Measurements from ENCODE around the gene EIF4G3. TPM values are rescaled to one million over a fixed set of nuclear protein-coding genes. Genes with fewer than 3 reads are reported as not detected.
A peak's percentile ranks its signal among the peaks of the same experiment; 100 is the strongest.
"Not testable (repeated sequence)": the region's sequence is repeated elsewhere in the genome, so short reads cannot be mapped to it uniquely, and the experiment has no call there.

Gene EIF4G3, protein sequence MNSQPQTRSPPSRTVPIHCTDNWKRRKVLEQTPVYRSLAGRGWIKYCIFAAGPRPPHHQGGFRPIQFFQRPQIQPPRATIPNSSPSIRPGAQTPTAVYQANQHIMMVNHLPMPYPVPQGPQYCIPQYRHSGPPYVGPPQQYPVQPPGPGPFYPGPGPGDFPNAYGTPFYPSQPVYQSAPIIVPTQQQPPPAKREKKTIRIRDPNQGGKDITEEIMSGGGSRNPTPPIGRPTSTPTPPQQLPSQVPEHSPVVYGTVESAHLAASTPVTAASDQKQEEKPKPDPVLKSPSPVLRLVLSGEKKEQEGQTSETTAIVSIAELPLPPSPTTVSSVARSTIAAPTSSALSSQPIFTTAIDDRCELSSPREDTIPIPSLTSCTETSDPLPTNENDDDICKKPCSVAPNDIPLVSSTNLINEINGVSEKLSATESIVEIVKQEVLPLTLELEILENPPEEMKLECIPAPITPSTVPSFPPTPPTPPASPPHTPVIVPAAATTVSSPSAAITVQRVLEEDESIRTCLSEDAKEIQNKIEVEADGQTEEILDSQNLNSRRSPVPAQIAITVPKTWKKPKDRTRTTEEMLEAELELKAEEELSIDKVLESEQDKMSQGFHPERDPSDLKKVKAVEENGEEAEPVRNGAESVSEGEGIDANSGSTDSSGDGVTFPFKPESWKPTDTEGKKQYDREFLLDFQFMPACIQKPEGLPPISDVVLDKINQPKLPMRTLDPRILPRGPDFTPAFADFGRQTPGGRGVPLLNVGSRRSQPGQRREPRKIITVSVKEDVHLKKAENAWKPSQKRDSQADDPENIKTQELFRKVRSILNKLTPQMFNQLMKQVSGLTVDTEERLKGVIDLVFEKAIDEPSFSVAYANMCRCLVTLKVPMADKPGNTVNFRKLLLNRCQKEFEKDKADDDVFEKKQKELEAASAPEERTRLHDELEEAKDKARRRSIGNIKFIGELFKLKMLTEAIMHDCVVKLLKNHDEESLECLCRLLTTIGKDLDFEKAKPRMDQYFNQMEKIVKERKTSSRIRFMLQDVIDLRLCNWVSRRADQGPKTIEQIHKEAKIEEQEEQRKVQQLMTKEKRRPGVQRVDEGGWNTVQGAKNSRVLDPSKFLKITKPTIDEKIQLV (N-terminal part only)
- 10 to 100 TPM; 44.6 to 48.0 TPM for total RNA-seq

- CTCF ChIA-PET, result interaction anchor here (0.7 to 2.9 kb wide), 3 partner anchors 14 to 554 kb away, joined by 5 to 10 read pairs (median 6); no protein-coding TSS in a partner anchor
- H3K4me1 Mint-ChIP-seq (ENCODE audit: low read depth), result peaks cover 24% of the 10 kb centered on the region
- H3K4me3 Mint-ChIP-seq, result peak within 1 kb of the TSS; percentile 83
- DNase-seq, result peak; percentile 100
- H3K27ac Mint-ChIP-seq, result peak within 1 kb of the TSS; percentile 92
- no peaks in the 10 kb centered on the region for H3K9me3 Mint-ChIP-seq
- H3K36me3 Mint-ChIP-seq (ENCODE audit: low read depth), result peaks cover 13% of the 10 kb centered on the region
- intact Hi-C loops (cut with micrococcal nuclease), result loop anchor here (1.0 to 5.0 kb wide), 5 partner anchors 200 to 600 kb away; partner anchors contain the start of genes DDOST and PINK1
- no peaks in the 10 kb centered on the region for H3K27me3 Mint-ChIP-seq (ENCODE audit: low read depth)
Measured at GRCh38 chr1:21176586-21177555, at the start of gene EIF4G3. Gene EIF4G3, minus strand, starts transcription at chr1:21176897. Its CDS starts 174,155 bp downstream, at chr1:21002742.

GRCh38 chr1:21225065-21225464 is 48.4 kb upstream of the EIF4G3 start:
- no peaks in the 10 kb centered on the region for H3K9me3 Mint-ChIP-seq
- no peak overlapping the region for H3K4me3 Mint-ChIP-seq
- DNase-seq, result no peak
- intact Hi-C loops (cut with micrococcal nuclease), result no loop called here
- peaks cover 46% of the 10 kb centered on the region for H3K36me3 Mint-ChIP-seq (ENCODE audit: low read depth)
- no peak overlapping the region for H3K27ac Mint-ChIP-seq
- no peaks in the 10 kb centered on the region for H3K27me3 Mint-ChIP-seq (ENCODE audit: low read depth)
- CTCF ChIA-PET, result interaction anchor here (0.8 to 1.4 kb wide), 2 partner anchors 9 to 144 kb away, joined by 3 to 5 read pairs; no protein-coding TSS in a partner anchor
- no peaks in the 10 kb centered on the region for H3K4me1 Mint-ChIP-seq (ENCODE audit: low read depth)

GRCh38 chr1:21220815-21221214 is 44.1 kb upstream of the EIF4G3 start:
- CTCF ChIA-PET, result interaction anchor here (0.6 kb wide), 2 partner anchors 148 to 781 kb away, joined by 3 to 4 read pairs; no protein-coding TSS in a partner anchor
- no peak for DNase-seq
- H3K9me3 Mint-ChIP-seq, result no peaks in the 10 kb centered on the region
- no peaks in the 10 kb centered on the region for H3K27me3 Mint-ChIP-seq (ENCODE audit: low read depth)
- H3K4me3 Mint-ChIP-seq, result no peak overlapping the region
- H3K36me3 Mint-ChIP-seq (ENCODE audit: low read depth), result peaks cover 35% of the 10 kb centered on the region
- H3K27ac Mint-ChIP-seq, result no peak overlapping the region
- H3K4me1 Mint-ChIP-seq (ENCODE audit: low read depth), result peaks cover 6% of the 10 kb centered on the region
- intact Hi-C loops (cut with micrococcal nuclease), result no loop called here

- Mint-ChIP-seq H3K36me3 (ENCODE audit: low read depth) (peaks cover 29% of the 10 kb centered on the region), H3K27ac (no peak overlapping the region)
Measured at GRCh38 chr1:21219674-21220073, 43.0 kb upstream of the EIF4G3 start.

GRCh38 chr1:21217812-21218596 is 41.3 kb upstream of the EIF4G3 start:
- CTCF ChIA-PET, result interaction anchor here (0.5 to 4.0 kb wide), 23 partner anchors 11 to 1181 kb away, joined by 3 to 45 read pairs (median 4); no protein-coding TSS in a partner anchor
- peak; percentile 82 for DNase-seq

More at GRCh38 chr1:21219674-21220073, 43.0 kb upstream of the EIF4G3 start:
- no peaks in the 10 kb centered on the region for H3K27me3 Mint-ChIP-seq (ENCODE audit: low read depth)
- peaks cover 7% of the 10 kb centered on the region for H3K4me1 Mint-ChIP-seq (ENCODE audit: low read depth)
- H3K9me3 Mint-ChIP-seq, result no peaks in the 10 kb centered on the region
- H3K4me3 Mint-ChIP-seq, result no peak overlapping the region
- CTCF ChIA-PET, result interaction anchor here (4.0 kb wide), 1 partner anchor 149 kb away, joined by 45 read pairs; no protein-coding TSS in a partner anchor
- intact Hi-C loops (cut with micrococcal nuclease), result loop anchor here (5.0 kb wide), 2 partner anchors 53 to 273 kb away; no protein-coding TSS in a partner anchor
- no peak for DNase-seq

GRCh38 chr1:21216835-21217811 is 40.4 kb upstream of the EIF4G3 start:
- CTCF ChIA-PET, result interaction anchor here (0.6 to 4.0 kb wide), 29 partner anchors 16 to 586 kb away, joined by 3 to 45 read pairs (median 3); no protein-coding TSS in a partner anchor
- H3K9me3 Mint-ChIP-seq, result no peaks in the 10 kb centered on the region
- no peaks in the 10 kb centered on the region for H3K27me3 Mint-ChIP-seq (ENCODE audit: low read depth)
- H3K36me3 Mint-ChIP-seq (ENCODE audit: low read depth), result peaks cover 19% of the 10 kb centered on the region
- H3K4me3 Mint-ChIP-seq, result no peak overlapping the region
- DNase-seq, result peak; percentile 89
- intact Hi-C loops (cut with micrococcal nuclease), result loop anchor here (1.0 to 5.0 kb wide), 3 partner anchors 55 to 275 kb away; no protein-coding TSS in a partner anchor
- H3K4me1 Mint-ChIP-seq (ENCODE audit: low read depth), result peaks cover 7% of the 10 kb centered on the region
- peak overlapping the region; percentile 50 for H3K27ac Mint-ChIP-seq

More at GRCh38 chr1:21217812-21218596, 41.3 kb upstream of the EIF4G3 start:
- no peak overlapping the region for H3K4me3 Mint-ChIP-seq
- intact Hi-C loops (cut with micrococcal nuclease), result loop anchor here (1.0 to 5.0 kb wide), 3 partner anchors 54 to 274 kb away; no protein-coding TSS in a partner anchor
- H3K4me1 Mint-ChIP-seq (ENCODE audit: low read depth), result peaks cover 7% of the 10 kb centered on the region
- peaks cover 20% of the 10 kb centered on the region for H3K36me3 Mint-ChIP-seq (ENCODE audit: low read depth)
- H3K9me3 Mint-ChIP-seq, result no peaks in the 10 kb centered on the region
- H3K27me3 Mint-ChIP-seq (ENCODE audit: low read depth), result no peaks in the 10 kb centered on the region
- H3K27ac Mint-ChIP-seq, result no peak overlapping the region

GRCh38 chr1:21212126-21212525 is 35.4 kb upstream of the EIF4G3 start:
- intact Hi-C loops (cut with micrococcal nuclease), result no loop called here
- CTCF ChIA-PET, result interaction anchor here (0.9 to 1.3 kb wide), 2 partner anchors 157 to 329 kb away, joined by 3 to 10 read pairs; no protein-coding TSS in a partner anchor
- Mint-ChIP-seq H3K27me3 (ENCODE audit: low read depth) (no peaks in the 10 kb centered on the region), H3K9me3 (no peaks in the 10 kb centered on the region), H3K4me1 (ENCODE audit: low read depth) (peaks cover 10% of the 10 kb centered on the region), H3K4me3 (no peak overlapping the region), H3K36me3 (ENCODE audit: low read depth) (no peaks in the 10 kb centered on the region), H3K27ac (no peak overlapping the region)
- no peak for DNase-seq

GRCh38 chr1:21208137-21208700 is 31.5 kb upstream of the EIF4G3 start:
- intact Hi-C loops (cut with micrococcal nuclease); H3K9me3 Mint-ChIP-seq; H3K4me3 Mint-ChIP-seq; DNase-seq; H3K27me3 Mint-ChIP-seq (ENCODE audit: low read depth); H3K4me1 Mint-ChIP-seq (ENCODE audit: low read depth); H3K36me3 Mint-ChIP-seq (ENCODE audit: low read depth); H3K27ac Mint-ChIP-seq: not testable (repeated sequence)
- CTCF ChIA-PET, result interaction anchor here (0.7 to 1.1 kb wide), 2 partner anchors 13 to 169 kb away, joined by 3 read pairs; no protein-coding TSS in a partner anchor

DNA sequence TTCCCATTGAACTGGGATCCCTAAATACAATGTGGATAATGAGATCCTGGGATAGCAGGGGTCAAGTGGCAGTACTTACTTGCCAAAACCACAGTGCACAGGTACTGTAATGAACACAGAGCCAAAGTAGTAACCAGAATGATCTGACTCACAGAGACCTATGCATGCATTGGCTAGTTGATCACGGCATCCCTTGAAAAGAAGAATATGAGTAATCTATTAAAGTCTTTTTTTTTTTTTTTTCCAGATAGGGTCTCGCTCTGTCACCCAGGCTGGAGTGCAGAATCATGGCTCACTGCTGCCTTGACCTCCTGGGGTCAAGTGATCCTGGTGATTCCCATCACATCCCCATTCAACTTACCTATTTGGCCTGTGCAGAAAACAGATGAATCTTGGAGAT is 29.4 kb upstream of the EIF4G3 start:
- CTCF ChIA-PET, result interaction anchor here (0.7 kb wide), 1 partner anchor 380 kb away, joined by 4 read pairs; no protein-coding TSS in a partner anchor

More for the DNA sequence above, 29.4 kb upstream of the EIF4G3 start:
- Mint-ChIP-seq H3K27me3 (ENCODE audit: low read depth) (no peaks in the 10 kb centered on the region), H3K27ac (no peak overlapping the region), H3K4me1 (ENCODE audit: low read depth) (peaks cover 3% of the 10 kb centered on the region), H3K36me3 (ENCODE audit: low read depth) (no peaks in the 10 kb centered on the region), H3K9me3 (no peaks in the 10 kb centered on the region), H3K4me3 (no peak overlapping the region)
- no peak for DNase-seq
- intact Hi-C loops (cut with micrococcal nuclease), result no loop called here

Measured in activated naive CD4-positive, alpha-beta T cell treated with anti-CD3 and anti-CD28 coated beads for 36 hours (primary cell).